ENCODE data around the gene CCDC15. TPM values are rescaled to one million over a fixed set of nuclear protein-coding genes. Genes with fewer than 3 reads are reported as not detected.

The CCDC15 gene
- total and polyA plus RNA-seq, 2 of the 4 experiments (the other 2 are of a cell fraction), result 1.1 to 2.0 TPM

GRCh38 chr11:124976531-124976930 lies 22.5 kb downstream of the CCDC15 start:
- Histone ChIP-seq H4K5ac (ENCODE audit: low read depth, low read length) (no peak overlapping the region), H2BK5ac (ENCODE audit: low read depth, low read length, poor library complexity, severe bottlenecking) (no peak overlapping the region)
- CTCF ChIA-PET, result no interaction called here

More at GRCh38 chr11:124976531-124976930, 22.5 kb downstream of the CCDC15 start:
- Histone ChIP-seq H3K9me3 (ENCODE audit: control insufficient read depth, insufficient read depth, low read length) (peaks cover 1% of the 10 kb centered on the region), H2BK15ac (ENCODE audit: low read depth, low read length) (no peak overlapping the region), H3K18ac (ENCODE audit: low read depth, low read length) (no peak overlapping the region), H2AK5ac (ENCODE audit: low read depth, low read length) (no peak overlapping the region), H2AK9ac (replicated peaks; ENCODE audit: low read depth, low read length, poor library complexity) (no peak overlapping the region), H3K4me3 (ENCODE audit: insufficient read depth, low read depth, low read length) (no peak overlapping the region), H3K27me3 (ENCODE audit: control insufficient read depth, insufficient read depth, low read length) (no peaks in the 10 kb centered on the region), H4K8ac (ENCODE audit: low read depth in 2 of 2, low read length in 2 of 2) (no peak overlapping the region), H3K56ac (ENCODE audit: extremely low read depth, insufficient read depth, low read length) (no peak overlapping the region), H3K4ac (ENCODE audit: low read depth, low read length) (no peak overlapping the region), H3K9me1 (ENCODE audit: insufficient read depth, low read length) (no peaks in the 10 kb centered on the region), H3K4me2 (ENCODE audit: low read depth, low read length) (no peak overlapping the region), H2BK20ac (ENCODE audit: low read depth, low read length) (no peak overlapping the region), H3K79me1 (ENCODE audit: low read depth in 1 of 2, low read length in 2 of 2) (no peaks in the 10 kb centered on the region), H3K14ac (replicated peaks; ENCODE audit: low read depth, low read length) (no peak overlapping the region), H3K23ac (ENCODE audit: low read depth, low read length) (no peak overlapping the region), H4K20me1 (ENCODE audit: insufficient read depth, low read length) (no peaks in the 10 kb centered on the region), H3K9ac (ENCODE audit: low read depth, low read length) (no peak overlapping the region), H3K27ac (ENCODE audit: insufficient read depth, low read length) (no peak overlapping the region), H3K4me1 (ENCODE audit: control insufficient read depth, insufficient read depth, low read length) (no peaks in the 10 kb centered on the region), H3K36me3 (ENCODE audit: control insufficient read depth, insufficient read depth, low read length) (no peaks in the 10 kb centered on the region), H4K91ac (ENCODE audit: insufficient read depth, low read depth, low read length) (no peak overlapping the region), H2BK120ac (ENCODE audit: low read depth, low read length) (no peak overlapping the region), H2AFZ (replicated peaks; ENCODE audit: low read length, poor library complexity) (no peak overlapping the region)
- POLR2A ChIA-PET (ENCODE audit: unreplicated experiment), result no interaction called here
- dilution Hi-C loops (cut with HindIII; ENCODE audit: low sequenced_read_pairs, unreplicated experiment) (no loop called here), intact Hi-C loops (cut with micrococcal nuclease) (no loop called here), in situ Hi-C loops (cut with MboI; ENCODE audit: low sequenced_read_pairs) (loop anchor here (10.0 kb wide), 2 partner anchors 168 to 448 kb away; no protein-coding TSS in a partner anchor)
- BruUV-seq (replicated peaks), result no TSS peak
- WGBS, 2 experiments (ENCODE audit: extremely low coverage in 2 of 2, insufficient read length in 1 of 2), result no CpG with 5 or more reads among the region's 3 CpGs
- DNase-seq, result no peak
- TF ChIP-seq BHLHE40 (IDR thresholded peaks at IDR 0.05; ENCODE audit: low read depth, low read length), result no peak
- TF ChIP-seq CHD1 (IDR thresholded peaks at IDR 0.05; ENCODE audit: low read depth, low read length), result no peak
- no peak for TF ChIP-seq CEBPB (IDR thresholded peaks at IDR 0.05; ENCODE audit: low read depth, low read length)
- TF ChIP-seq MXI1 (IDR thresholded peaks at IDR 0.05; ENCODE audit: borderline replicate concordance, low read depth, low read length), result no peak
- TF ChIP-seq CTCF (conservative IDR thresholded peaks at IDR 0.05; ENCODE audit: low read depth, low read length), result no peak
- TF ChIP-seq RAD21 (IDR thresholded peaks at IDR 0.05; ENCODE audit: low read length), result no peak
- no peak for TF ChIP-seq NFE2L2 (IDR thresholded peaks at IDR 0.05; ENCODE audit: low read depth, low read length)
- TF ChIP-seq USF2 (IDR thresholded peaks at IDR 0.05; ENCODE audit: low read depth, low read length), result no peak
- no peak for TF ChIP-seq POLR2A (IDR thresholded peaks at IDR 0.05; ENCODE audit: low read depth, low read length)
- ATAC-seq (ENCODE audit: low read depth), result no peak

All from IMR-90 (cell line).